Esophagus squamous epithelium (tissue), 5 donors: ENCODE data around the gene MUCL3. TPM values are rescaled to one million over a fixed set of nuclear protein-coding genes. Genes with fewer than 3 reads are reported as not detected.
A peak's percentile ranks its signal among the peaks of the same experiment; 100 is the strongest.

Source experiments
- DNase-seq: peaks from one replicate; lab custom pipeline; 2025; lab: John Stamatoyannopoulos, UW
- H3K27ac ChIP-seq, 4 donors: fragments of 200-600 bp; sonication (generic); one replicate each; pipeline ENCODE4 v1.5.1; 2016 to 2019; ENCODE audit warnings: mild to moderate bottlenecking in 1 of 4
- H3K27me3 ChIP-seq, 4 donors: fragments of 200-600 bp; sonication (generic); 1 replicate in 3 of 4; 2 replicates in 1 of 4; pipeline versions ENCODE4 v1.5.1 to v1.6.0; 2017 to 2021; ENCODE audit warnings: antibody characterized with exemption in 1 of 4
- H3K36me3 ChIP-seq, 3 donors: fragments of 200-600 bp; sonication (generic); one replicate each; pipeline ENCODE4 v1.5.1; 2016 to 2019
- H3K4me1 ChIP-seq, 3 donors: fragments of 200-600 bp; sonication (generic); one replicate each; pipeline ENCODE4 v1.5.1; 2017 to 2019
- H3K4me3 ChIP-seq, 4 donors: fragments of 200-600 bp; sonication (generic); 1 replicate in 3 of 4; 2 replicates in 1 of 4; pipeline ENCODE4 v1.5.1; 2016 to 2019; ENCODE audit warnings: mild to moderate bottlenecking in 2 of 4, moderate library complexity in 1 of 4
- H3K9me3 ChIP-seq, 3 donors: fragments of 200-600 bp; sonication (generic); one replicate each; pipeline ENCODE4 v1.5.1; 2016 to 2019
- POLR2A ChIP-seq, 4 donors: fragments of 450-650 bp; IDR thresholded peaks; one replicate each; pipeline ENCODE4 v1.6.1; 2017; ENCODE audit warnings: antibody characterized with exemption in 4 of 4, mild to moderate bottlenecking in 4 of 4, moderate library complexity in 3 of 4
- WGBS, 2 donors: methylation state at CpG; one replicate each; pipeline ENCODE4 v1.1.5; 2018; 5-methylcytosine and 5-hydroxymethylcytosine counted together
- intact Hi-C: fragments of 100-400 bp; cut with DNase I; formaldehyde crosslinking; loops from one replicate; pipeline ENCODE4 v1.15.0; 2022
- total RNA-seq, 4 donors: library from RNA; depleted of rRNA; stranded (reverse); fragments of >200 nt; gene quantifications; one replicate each; pipeline ENCODE4 v1.1.0, GENCODE V29; 2016
- TF ChIP-seq, protein P1 (sequence below), 6 experiments: fragments of 450-650 bp in 4 of 6; fragments of 200-600 bp in 2 of 6; sonication (generic) in 2 of 6; IDR thresholded peaks; one replicate each; pipeline ENCODE4 v1.5.1; 2016 to 2019; ENCODE audit warnings: antibody characterized with exemption in 6 of 6, mild to moderate bottlenecking in 4 of 6, moderate library complexity in 4 of 6
- donor health status: DM: yes; HTN: yes; CAD: no.

MUCL3 gene
- total RNA-seq, result 1 to 10 TPM in 2 of 4 donors, under 1 TPM in 2; 0.21 to 8.3 (median 2.4) TPM

DNA sequence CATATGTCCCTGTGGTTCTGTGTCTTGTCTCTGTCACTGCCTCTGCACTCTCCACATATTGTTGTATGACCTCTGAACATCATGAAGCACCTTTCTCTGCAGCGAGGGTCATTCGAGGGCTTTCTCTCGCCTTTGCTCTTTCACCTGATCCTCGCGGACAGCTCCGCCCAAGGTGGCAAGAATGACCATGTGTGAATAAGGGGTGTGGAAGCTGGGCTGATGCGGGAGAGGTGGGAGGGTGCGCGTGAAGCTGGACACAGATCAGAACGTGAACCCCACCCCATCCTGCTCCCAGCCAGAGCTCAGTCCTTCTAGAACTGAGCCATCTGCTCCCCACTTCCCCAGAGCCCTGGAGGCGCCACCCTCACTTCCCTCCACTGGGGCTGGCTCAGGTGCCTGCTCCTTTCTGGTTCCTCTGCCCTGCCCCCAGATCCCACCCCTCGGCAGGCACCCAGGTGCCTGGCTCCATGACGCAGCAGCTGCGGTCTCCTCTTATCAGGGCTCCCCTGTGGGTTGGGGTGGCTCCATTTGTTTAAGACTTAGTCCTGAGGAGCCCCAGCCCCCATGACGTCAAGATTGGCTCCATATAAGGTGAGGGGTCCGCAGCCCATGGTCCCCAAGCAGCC lies at the start of gene MUCL3:
MUCL3 (plus strand) TSS at position 613 of the 626 bp plus-strand sequence. CDS start 27 bp downstream, outside the sequence.
- Histone ChIP-seq H3K9me3 (no peaks in the 10 kb centered on the region), H3K4me3 (no peak within 1 kb of the TSS), H3K36me3 (no peaks in the 10 kb centered on the region), H3K27me3 (peaks cover 0 to 39% (median 0%) of the 10 kb centered on the region in 4 donors), H3K27ac (peak within 1 kb of the TSS; percentile 38 to 88 (median 82)), H3K4me1 (peaks cover 27 to 73% (median 32%) of the 10 kb centered on the region in 3 donors)
- 58 to 61% methylated on average over 12 to 13 of the region's 16 CpGs for WGBS, 2 donors
- intact Hi-C loops, result no loop called here
- no peak for DNase-seq
- TF ChIP-seq POLR2A (IDR thresholded peaks at IDR 0.05), result no peak
- TF ChIP-seq, protein P1, sequence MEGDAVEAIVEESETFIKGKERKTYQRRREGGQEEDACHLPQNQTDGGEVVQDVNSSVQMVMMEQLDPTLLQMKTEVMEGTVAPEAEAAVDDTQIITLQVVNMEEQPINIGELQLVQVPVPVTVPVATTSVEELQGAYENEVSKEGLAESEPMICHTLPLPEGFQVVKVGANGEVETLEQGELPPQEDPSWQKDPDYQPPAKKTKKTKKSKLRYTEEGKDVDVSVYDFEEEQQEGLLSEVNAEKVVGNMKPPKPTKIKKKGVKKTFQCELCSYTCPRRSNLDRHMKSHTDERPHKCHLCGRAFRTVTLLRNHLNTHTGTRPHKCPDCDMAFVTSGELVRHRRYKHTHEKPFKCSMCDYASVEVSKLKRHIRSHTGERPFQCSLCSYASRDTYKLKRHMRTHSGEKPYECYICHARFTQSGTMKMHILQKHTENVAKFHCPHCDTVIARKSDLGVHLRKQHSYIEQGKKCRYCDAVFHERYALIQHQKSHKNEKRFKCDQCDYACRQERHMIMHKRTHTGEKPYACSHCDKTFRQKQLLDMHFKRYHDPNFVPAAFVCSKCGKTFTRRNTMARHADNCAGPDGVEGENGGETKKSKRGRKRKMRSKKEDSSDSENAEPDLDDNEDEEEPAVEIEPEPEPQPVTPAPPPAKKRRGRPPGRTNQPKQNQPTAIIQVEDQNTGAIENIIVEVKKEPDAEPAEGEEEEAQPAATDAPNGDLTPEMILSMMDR (IDR thresholded peaks at IDR 0.05), result no peak

DNA sequence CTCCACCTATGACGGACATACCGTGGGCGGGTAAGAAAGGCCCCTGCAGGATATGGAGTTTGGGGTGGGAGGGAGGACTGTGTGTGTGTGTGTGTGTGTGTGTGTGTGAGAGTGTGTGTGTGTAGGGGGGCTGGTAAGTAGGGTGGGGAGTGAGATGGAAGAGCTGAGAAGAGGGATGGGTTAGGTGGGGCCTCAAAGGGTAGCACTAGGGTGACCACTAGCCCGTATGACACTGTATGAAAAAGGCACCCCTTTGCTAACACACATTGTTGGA lies 49.4 kb upstream of the MUCL3 start:
- peaks cover 32 to 80% (median 43%) of the 10 kb centered on the region in 3 donors for H3K36me3 ChIP-seq
- H3K4me1 ChIP-seq, result peaks cover 15 to 49% (median 25%) of the 10 kb centered on the region in 3 donors
- no peak overlapping the region for H3K4me3 ChIP-seq
- no peak for DNase-seq
- 33 to 77% methylated on average over 1 to 2 of the region's 4 CpGs for WGBS, 2 donors
- no peaks in the 10 kb centered on the region for H3K9me3 ChIP-seq
- no peaks in the 10 kb centered on the region for H3K27me3 ChIP-seq
- H3K27ac ChIP-seq, result no peak overlapping the region
- intact Hi-C loops, result no loop called here
- TF ChIP-seq, protein P1 (IDR thresholded peaks at IDR 0.05), result no peak
- TF ChIP-seq POLR2A (IDR thresholded peaks at IDR 0.05), result no peak

DNA sequence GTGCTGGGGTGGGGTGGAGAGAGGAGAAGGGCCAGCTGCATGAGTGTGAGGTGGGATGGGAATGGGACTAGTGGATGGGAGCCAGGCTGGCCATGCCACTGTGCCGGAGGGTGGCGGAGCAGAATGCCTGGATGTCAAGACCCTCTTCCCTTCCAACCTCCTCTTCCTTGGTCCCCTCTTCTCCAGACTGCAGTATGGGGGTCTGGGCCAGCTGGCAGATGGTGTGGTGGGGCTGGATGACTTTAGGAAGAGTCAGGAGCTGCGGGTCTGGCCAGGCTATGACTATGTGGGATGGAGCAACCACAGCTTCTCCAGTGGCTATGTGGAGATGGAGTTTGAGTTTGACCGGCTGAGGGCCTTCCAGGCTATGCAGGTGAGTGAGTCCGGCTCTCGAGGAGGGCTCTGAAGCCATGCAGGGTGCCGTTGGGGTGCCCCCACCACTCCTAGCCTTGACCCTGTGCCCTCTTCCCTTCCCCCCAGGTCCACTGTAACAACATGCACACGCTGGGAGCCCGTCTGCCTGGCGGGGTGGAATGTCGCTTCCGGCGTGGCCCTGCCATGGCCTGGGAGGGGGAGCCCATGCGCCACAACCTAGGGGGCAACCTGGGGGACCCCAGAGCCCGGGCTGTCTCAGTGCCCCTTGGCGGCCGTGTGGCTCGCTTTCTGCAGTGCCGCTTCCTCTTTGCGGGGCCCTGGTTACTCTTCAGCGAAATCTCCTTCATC lies 48.8 kb upstream of the MUCL3 start:
- no peak overlapping the region for H3K4me3 ChIP-seq
- intact Hi-C loops, result no loop called here
- no peaks in the 10 kb centered on the region for H3K9me3 ChIP-seq
- peaks cover 34 to 85% (median 49%) of the 10 kb centered on the region in 3 donors for H3K36me3 ChIP-seq
- no peaks in the 10 kb centered on the region for H3K27me3 ChIP-seq
- no peak overlapping the region for H3K27ac ChIP-seq
- 77 to 83% methylated on average over 9 to 13 of the region's 21 CpGs for WGBS, 2 donors
- DNase-seq, result no peak
- TF ChIP-seq POLR2A (IDR thresholded peaks at IDR 0.05), result no peak
- TF ChIP-seq, protein P1 (IDR thresholded peaks at IDR 0.05), result no peak
- peaks cover 10 to 43% (median 19%) of the 10 kb centered on the region in 3 donors for H3K4me1 ChIP-seq

- 60 to 88% methylated on average over 1 to 5 of the region's 16 CpGs for WGBS, 2 donors
- DNase-seq, result no peak
- intact Hi-C loops, result no loop called here
- H3K27ac ChIP-seq, result no peak overlapping the region
- no peak overlapping the region for H3K4me3 ChIP-seq
- H3K36me3 ChIP-seq, result peaks cover 45 to 97% (median 60%) of the 10 kb centered on the region in 3 donors
- H3K4me1 ChIP-seq, result peaks cover 9 to 32% (median 15%) of the 10 kb centered on the region in 3 donors
- H3K27me3 ChIP-seq, result no peaks in the 10 kb centered on the region
- H3K9me3 ChIP-seq, result no peaks in the 10 kb centered on the region
- TF ChIP-seq, protein P1 (IDR thresholded peaks at IDR 0.05), result no peak
- no peak for TF ChIP-seq POLR2A (IDR thresholded peaks at IDR 0.05)
Observed at GRCh38 chr6:30893001-30893591, 47.7 kb upstream of the MUCL3 start.

- Histone ChIP-seq H3K4me3 (no peak overlapping the region), H3K27me3 (no peaks in the 10 kb centered on the region), H3K36me3 (peaks cover 50 to 100% (median 65%) of the 10 kb centered on the region in 3 donors), H3K9me3 (no peaks in the 10 kb centered on the region), H3K27ac (no peak overlapping the region), H3K4me1 (peaks cover 9 to 26% (median 10%) of the 10 kb centered on the region in 3 donors)
- intact Hi-C loops, result no loop called here
- DNase-seq, result no peak
- no peak for TF ChIP-seq POLR2A (IDR thresholded peaks at IDR 0.05)
- TF ChIP-seq, protein P1 (IDR thresholded peaks at IDR 0.05), result no peak
- 84 to 89% methylated on average over 7 to 8 of the region's 8 CpGs for WGBS, 2 donors
Observed at GRCh38 chr6:30893666-30894065, 47.1 kb upstream of the MUCL3 start.
